Activated B cell treated with CpG ODN at 0.5 μM for 24 hours (primary cell): ENCODE data around the gene TASOR. TPM values are rescaled to one million over a fixed set of nuclear protein-coding genes. Genes with fewer than 3 reads are reported as not detected.

Source experiments
- ATAC-seq: fragments of 200-7000 bp; cut with Tn5 transposase; one replicate; pipeline ENCODE4 v1.10.0; 2021; ENCODE audit warnings: low read depth, mild to moderate bottlenecking, moderate library complexity
- CTCF ChIA-PET: fragments of 350-600 bp; sonication (Branson Sonifier 250); formaldehyde crosslinking; loops from one replicate; lab custom pipeline; 2021; ENCODE audit warnings: antibody characterized with exemption; lab: Charles Lee
- POLR2A ChIA-PET: fragments of 350-600 bp; sonication (Branson Sonifier 250); formaldehyde crosslinking; loops from one replicate; lab custom pipeline; 2021; ENCODE audit warnings: antibody characterized with exemption; lab: Charles Lee
- DNase-seq: peaks from one replicate; pipeline ENCODE4 v3.0.0; 2022
- H3K27ac Mint-ChIP-seq: one replicate; pipeline ENCODE4 v1.8.0; 2020; ENCODE audit warnings: mixed read lengths
- H3K27me3 Mint-ChIP-seq: one replicate; pipeline ENCODE4 v1.8.0; 2021; ENCODE audit warnings: mixed read lengths
- H3K36me3 Mint-ChIP-seq: one replicate; pipeline ENCODE4 v1.8.0; 2021; ENCODE audit warnings: low read depth, mixed read lengths
- H3K4me1 Mint-ChIP-seq: one replicate; pipeline ENCODE4 v1.8.0; 2021; ENCODE audit warnings: mixed read lengths
- H3K4me3 Mint-ChIP-seq: one replicate; pipeline ENCODE4 v1.8.0; 2020; ENCODE audit warnings: mild to moderate bottlenecking, mixed read lengths
- H3K9me3 Mint-ChIP-seq: one replicate; pipeline ENCODE4 v1.8.0; 2020; ENCODE audit warnings: mixed read lengths
- CTCF ChIP-seq: fragments of 200-600 bp; IDR thresholded peaks from one replicate; pipeline ENCODE4 v1.8.0; 2022; ENCODE audit warnings: antibody characterized with exemption, mild to moderate bottlenecking
- intact Hi-C: fragments of 100-400 bp; cut with micrococcal nuclease; formaldehyde crosslinking; loops from one replicate; pipeline ENCODE4 v1.15.1; 2024
- total RNA-seq: library from RNA; stranded (reverse); gene quantifications from 2 replicates; pipeline ENCODE4 v1.2.3, GENCODE V29; 2022

Gene TASOR
- total RNA-seq, 1 donor from 2014 or later: 79.7 TPM

DNA sequence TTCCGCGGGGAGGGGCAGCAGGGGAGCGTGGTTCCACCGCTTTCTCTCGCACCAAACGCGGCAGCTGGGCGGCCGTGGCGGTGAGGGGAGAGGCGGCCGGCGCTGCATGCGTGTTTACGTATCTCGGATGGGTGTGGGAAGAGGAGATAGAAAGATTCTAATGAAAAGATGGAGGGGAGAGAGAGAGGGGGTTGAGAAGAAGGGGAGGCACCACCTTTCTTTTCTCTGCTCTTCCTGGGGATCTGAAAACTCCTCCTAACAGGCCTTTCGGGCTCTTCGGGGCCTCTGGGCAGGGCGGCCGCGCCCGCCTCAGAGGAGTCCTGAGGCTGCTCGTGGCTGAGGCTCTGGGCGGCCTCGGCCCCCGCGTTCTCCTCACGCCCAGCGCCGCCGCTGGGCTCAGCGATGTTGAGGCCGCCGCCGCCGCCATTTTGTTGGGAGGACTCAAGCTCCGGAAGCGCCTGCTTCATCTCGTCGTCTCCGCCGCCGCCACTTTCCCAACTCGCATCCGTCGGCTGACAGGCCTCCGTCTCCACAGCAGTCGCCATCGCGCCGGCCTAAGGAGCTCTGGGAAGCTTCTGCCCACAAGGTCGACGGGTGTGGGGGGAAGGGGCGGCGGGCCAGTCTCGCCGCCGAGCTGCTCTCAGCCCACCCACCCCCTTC lies 473 bp downstream of the TASOR start:
- intact Hi-C loops: loop anchor here (1.0 to 5.0 kb wide), 5 partner anchors 120 to 915 kb away; partner anchors contain the start of gene ARF4
- TF ChIP-seq CTCF: no peak
- peak; percentile 76 for DNase-seq
- H3K27me3 Mint-ChIP-seq: no peaks in the 10 kb centered on the region
- no peaks in the 10 kb centered on the region for H3K9me3 Mint-ChIP-seq
- ChIA-PET CTCF (interaction anchor here (0.6 to 1.1 kb wide), 3 partner anchors 20 to 407 kb away, joined by 3 to 7 read pairs (median 3); no protein-coding TSS in a partner anchor), POLR2A (interaction anchor here (0.6 to 2.1 kb wide), 29 partner anchors 8 to 915 kb away, joined by 3 to 31 read pairs (median 5); partner anchors contain the start of genes APPL1, ARF4, ARHGEF3 and CCDC66)
- peaks cover 26% of the 10 kb centered on the region for H3K36me3 Mint-ChIP-seq
- peak overlapping the region; percentile 97 for H3K4me3 Mint-ChIP-seq
- H3K27ac Mint-ChIP-seq: peak overlapping the region; percentile 97
- peaks cover 49% of the 10 kb centered on the region for H3K4me1 Mint-ChIP-seq
- ATAC-seq: peak; percentile 73

DNA sequence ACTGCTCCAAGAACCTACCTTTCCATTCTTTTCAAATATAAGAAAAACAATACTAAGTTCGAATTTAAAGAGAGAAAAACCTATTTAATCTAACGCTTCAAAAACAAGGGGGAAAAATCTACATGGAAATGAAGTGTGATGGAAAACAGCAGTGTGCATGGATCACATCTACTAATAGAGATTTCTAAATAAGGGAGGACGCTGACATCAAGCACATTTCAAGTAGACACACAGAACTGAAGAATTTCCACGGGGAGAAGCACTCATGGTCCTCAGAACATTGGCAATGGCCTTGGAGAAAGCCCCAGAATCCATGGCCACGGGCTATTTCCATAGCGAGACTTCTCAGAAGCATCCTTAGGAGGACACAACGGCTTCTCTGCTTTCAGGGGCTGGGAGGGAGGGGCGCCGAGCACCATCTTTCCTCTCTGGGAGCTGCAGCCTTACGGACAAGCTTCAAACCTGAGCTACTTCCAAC lies 1.0 kb downstream of the TASOR start:
- Mint-ChIP-seq H3K4me3 (peak overlapping the region; percentile 97), H3K27ac (peak overlapping the region; percentile 97), H3K27me3 (no peaks in the 10 kb centered on the region), H3K9me3 (no peaks in the 10 kb centered on the region), H3K4me1 (peaks cover 55% of the 10 kb centered on the region), H3K36me3 (peaks cover 30% of the 10 kb centered on the region)
- ChIA-PET POLR2A (interaction anchor here (0.8 to 2.1 kb wide), 21 partner anchors 8 to 874 kb away, joined by 3 to 31 read pairs (median 5); partner anchors contain the start of genes APPL1, ARHGEF3, CCDC66 and PDE12), CTCF (interaction anchor here (0.6 to 1.1 kb wide), 3 partner anchors 20 to 408 kb away, joined by 3 to 7 read pairs (median 3); no protein-coding TSS in a partner anchor)
- TF ChIP-seq CTCF: no peak
- ATAC-seq (no peak), DNase-seq (no peak)
- intact Hi-C loops: loop anchor here (1.0 to 5.0 kb wide), 4 partner anchors 235 to 915 kb away; partner anchors contain the start of gene ARF4

- ChIA-PET POLR2A (interaction anchor here (0.7 kb wide), 1 partner anchor 160 kb away, joined by 4 read pairs; no protein-coding TSS in a partner anchor), CTCF (no interaction called here)
- Mint-ChIP-seq H3K27me3 (no peaks in the 10 kb centered on the region), H3K4me1 (peaks cover 63% of the 10 kb centered on the region), H3K9me3 (no peaks in the 10 kb centered on the region), H3K4me3 (no peak overlapping the region), H3K36me3 (peaks cover 33% of the 10 kb centered on the region), H3K27ac (no peak overlapping the region)
- TF ChIP-seq CTCF: no peak
- DNase-seq: no peak
- no peak for ATAC-seq
- intact Hi-C loops: loop anchor here (5.0 kb wide), 1 partner anchor 387 kb away; no protein-coding TSS in a partner anchor
These were observed 2.9 kb downstream of the TASOR start for GRCh38 chr3:56680054-56680580.

DNA sequence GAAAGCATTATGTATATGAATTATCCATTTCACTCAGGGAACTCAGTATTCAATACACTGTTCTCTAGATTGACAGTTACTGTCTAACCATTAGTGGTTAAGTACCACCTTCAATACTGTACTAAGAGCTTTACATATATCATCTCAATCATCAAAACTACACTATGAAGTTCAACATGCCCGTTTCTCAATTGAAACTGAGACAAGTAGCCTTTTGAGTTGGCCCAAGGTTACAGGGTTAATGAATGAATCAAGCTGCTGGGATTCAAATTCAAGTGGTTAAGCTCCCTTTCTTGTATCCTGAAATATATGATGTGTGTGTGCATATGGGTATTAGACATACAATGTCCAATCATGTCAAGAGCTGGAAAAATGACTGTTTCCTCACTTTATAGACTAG lies 5.8 kb downstream of the TASOR start:
- ATAC-seq (no peak), DNase-seq (no peak)
- peaks cover 60% of the 10 kb centered on the region for H3K4me1 Mint-ChIP-seq
- H3K9me3 Mint-ChIP-seq: no peaks in the 10 kb centered on the region
- TF ChIP-seq CTCF: no peak
- no peak overlapping the region for H3K27ac Mint-ChIP-seq
- no peak overlapping the region for H3K4me3 Mint-ChIP-seq
- H3K36me3 Mint-ChIP-seq: peaks cover 46% of the 10 kb centered on the region
- POLR2A ChIA-PET: interaction anchor here (0.5 kb wide), 1 partner anchor 919 kb away, joined by 3 read pairs; no protein-coding TSS in a partner anchor
- H3K27me3 Mint-ChIP-seq: no peaks in the 10 kb centered on the region
- intact Hi-C loops: no loop called here
- CTCF ChIA-PET: no interaction called here
